GM13976 (cell line): ENCODE measurements around the gene FXN.
"Not testable (repeated sequence)": the region's sequence is repeated elsewhere in the genome, so short reads cannot be mapped to it uniquely, and the experiment has no call there.

ENCODE experiments used
- DNase-seq: peaks from one replicate; pipeline ENCODE4 v3.0.0; 2012; ENCODE audit warnings: low spot score
- CTCF ChIP-seq: IDR thresholded peaks from 2 replicates; pipeline ENCODE4 v1.5.1; 2012; ENCODE audit warnings: borderline replicate concordance, mild to moderate bottlenecking; ENCODE audit not compliant: insufficient read depth; ENCODE audit errors: extremely low read depth, missing control alignments, control extremely low read depth
- in situ Hi-C: fragments of 300-500 bp; cut with MboI; formaldehyde crosslinking; loops from one replicate; pipeline ENCODE4 v1.12.0; 2022; ENCODE audit warnings: low sequenced_read_pairs, mixed read lengths, inconsistent platforms; ENCODE audit not compliant: unreplicated experiment

FXN gene

GRCh38 chr9:69045821-69046220 lies 10.3 kb downstream of the FXN start:
- no peak for DNase-seq
- TF ChIP-seq CTCF, result no peak
- in situ Hi-C loops, result no loop called here

GRCh38 chr9:69046723-69047122 lies 11.2 kb downstream of the FXN start:
- in situ Hi-C loops, result no loop called here
- no peak for TF ChIP-seq CTCF
- DNase-seq, result no peak

- in situ Hi-C loops, result no loop called here
- no peak for TF ChIP-seq CTCF
- no peak for DNase-seq
Measured at GRCh38 chr9:69047371-69047770, 11.8 kb downstream of the FXN start.

- DNase-seq, result no peak
- no peak for TF ChIP-seq CTCF
- in situ Hi-C loops, result no loop called here
Measured at GRCh38 chr9:69049094-69049493, 13.5 kb downstream of the FXN start.

- DNase-seq, result not testable (repeated sequence)
- in situ Hi-C loops, result loop anchor here (10.0 to 25.0 kb wide), 2 partner anchors 144 to 311 kb away; no protein-coding TSS in a partner anchor
Measured at GRCh38 chr9:69050936-69051335, 15.4 kb downstream of the FXN start.

- in situ Hi-C loops, result loop anchor here (10.0 to 25.0 kb wide), 2 partner anchors 140 to 307 kb away; no protein-coding TSS in a partner anchor
- DNase-seq, result no peak
- TF ChIP-seq CTCF, result no peak
Measured at GRCh38 chr9:69054989-69055388, 19.4 kb downstream of the FXN start.

GRCh38 chr9:69056191-69056815 lies 20.8 kb downstream of the FXN start:
- in situ Hi-C loops, result loop anchor here (10.0 to 25.0 kb wide), 2 partner anchors 138 to 306 kb away; no protein-coding TSS in a partner anchor
- no peak for DNase-seq
- no peak for TF ChIP-seq CTCF
